ENCODE results near the gene GRID1. TPM values are rescaled to one million over a fixed set of nuclear protein-coding genes. Genes with fewer than 3 reads are reported as not detected.
"Not testable (repeated sequence)": the region's sequence is repeated elsewhere in the genome, so short reads cannot be mapped to it uniquely, and the experiment has no call there.

GRID1 gene
- total RNA-seq, 1 donor from 2014 or later: 0.75 TPM

- Mint-ChIP-seq H3K27ac (ENCODE audit: unreplicated experiment) (no peak overlapping the region), H3K9me3 (ENCODE audit: unreplicated experiment) (peaks cover 2% of the 10 kb centered on the region), H3K36me3 (ENCODE audit: low read depth, unreplicated experiment) (no peaks in the 10 kb centered on the region), H3K4me1 (ENCODE audit: low read depth, unreplicated experiment) (no peaks in the 10 kb centered on the region), H3K4me3 (ENCODE audit: unreplicated experiment) (no peak overlapping the region), H3K27me3 (ENCODE audit: low read depth, unreplicated experiment) (peaks cover 11% of the 10 kb centered on the region)
- FAIRE-seq: no peak
- H3K4me1 ChIP-seq (ENCODE audit: insufficient read depth, low read length): no peaks in the 10 kb centered on the region
- H3K36me3 ChIP-seq (ENCODE audit: insufficient read depth, low read length): no peaks in the 10 kb centered on the region
- H4K20me1 ChIP-seq (ENCODE audit: insufficient read depth, low read length): no peaks in the 10 kb centered on the region
- TF ChIP-seq EZH2 (IDR thresholded peaks at IDR 0.05; ENCODE audit: insufficient read depth, low read length) (no peak), CTCF (IDR thresholded peaks at IDR 0.05; ENCODE audit: insufficient read depth, low read depth, low read length) (no peak)
- no peak overlapping the region for H3K9ac ChIP-seq (ENCODE audit: low read length)
- H3K9me3 ChIP-seq (ENCODE audit: insufficient read depth, low read depth, low read length): no peaks in the 10 kb centered on the region
- no peak overlapping the region for H3K4me3 ChIP-seq (ENCODE audit: insufficient read depth, low read depth, low read length)
- DNase-seq (ENCODE audit: low read depth): no peak
- no peak overlapping the region for H3K27ac ChIP-seq (ENCODE audit: low read depth, low read length)
- no peaks in the 10 kb centered on the region for H3K27me3 ChIP-seq (ENCODE audit: insufficient read depth, low read length)
- H3K79me2 ChIP-seq (ENCODE audit: insufficient read depth, low read length): no peaks in the 10 kb centered on the region
- H3K4me2 ChIP-seq (ENCODE audit: low read length): no peak overlapping the region
- no peak overlapping the region for H2AFZ ChIP-seq (ENCODE audit: low read depth, low read length)
Observed at GRCh38 chr10:86098187-86098881, 268.3 kb downstream of the GRID1 start.

- H3K36me3 Mint-ChIP-seq (ENCODE audit: low read depth, unreplicated experiment): not testable (repeated sequence)
Observed at GRCh38 chr10:86095061-86095460, 271.5 kb downstream of the GRID1 start.

DNA sequence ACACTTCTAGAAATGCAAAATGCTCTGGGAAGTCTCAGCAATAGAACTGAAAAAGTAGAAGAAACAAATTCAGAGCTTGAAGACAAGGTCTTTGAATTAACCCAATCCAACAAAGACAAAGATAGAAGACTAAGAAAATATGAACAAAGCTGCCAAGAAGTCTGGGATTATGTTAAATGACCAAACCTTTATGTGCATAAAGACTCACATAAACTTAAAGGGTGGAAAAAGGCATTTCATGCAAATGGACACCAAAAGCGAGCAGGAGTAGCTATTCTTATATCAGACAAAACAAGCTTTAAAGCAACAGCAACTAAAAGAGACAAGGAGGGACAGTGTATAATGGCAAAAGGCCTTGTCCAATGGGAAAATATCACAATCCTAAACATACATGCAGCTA lies 274.3 kb downstream of the GRID1 start:
- not testable (repeated sequence) for H2AFZ ChIP-seq (ENCODE audit: low read depth, low read length); H4K20me1 ChIP-seq (ENCODE audit: insufficient read depth, low read length); DNase-seq (ENCODE audit: low read depth); H3K4me1 ChIP-seq (ENCODE audit: insufficient read depth, low read length); H3K4me3 Mint-ChIP-seq (ENCODE audit: unreplicated experiment); H3K27ac Mint-ChIP-seq (ENCODE audit: unreplicated experiment); H3K79me2 ChIP-seq (ENCODE audit: insufficient read depth, low read length); H3K27me3 ChIP-seq (ENCODE audit: insufficient read depth, low read length); H3K4me2 ChIP-seq (ENCODE audit: low read length); H3K4me3 ChIP-seq (ENCODE audit: insufficient read depth, low read depth, low read length); H3K36me3 Mint-ChIP-seq (ENCODE audit: low read depth, unreplicated experiment); H3K27me3 Mint-ChIP-seq (ENCODE audit: low read depth, unreplicated experiment); H3K4me1 Mint-ChIP-seq (ENCODE audit: low read depth, unreplicated experiment); H3K9me3 Mint-ChIP-seq (ENCODE audit: unreplicated experiment); H3K27ac ChIP-seq (ENCODE audit: low read depth, low read length); H3K36me3 ChIP-seq (ENCODE audit: insufficient read depth, low read length); H3K9me3 ChIP-seq (ENCODE audit: insufficient read depth, low read depth, low read length); H3K9ac ChIP-seq (ENCODE audit: low read length); FAIRE-seq

More at GRCh38 chr10:86095061-86095460, 271.5 kb downstream of the GRID1 start:
- H3K27ac ChIP-seq (ENCODE audit: low read depth, low read length); H3K4me2 ChIP-seq (ENCODE audit: low read length); H3K4me1 Mint-ChIP-seq (ENCODE audit: low read depth, unreplicated experiment); H3K9me3 Mint-ChIP-seq (ENCODE audit: unreplicated experiment); H2AFZ ChIP-seq (ENCODE audit: low read depth, low read length); H3K4me3 ChIP-seq (ENCODE audit: insufficient read depth, low read depth, low read length); H3K27ac Mint-ChIP-seq (ENCODE audit: unreplicated experiment); H3K27me3 ChIP-seq (ENCODE audit: insufficient read depth, low read length); H3K79me2 ChIP-seq (ENCODE audit: insufficient read depth, low read length); H3K4me3 Mint-ChIP-seq (ENCODE audit: unreplicated experiment); H3K4me1 ChIP-seq (ENCODE audit: insufficient read depth, low read length); H3K9me3 ChIP-seq (ENCODE audit: insufficient read depth, low read depth, low read length); H3K36me3 ChIP-seq (ENCODE audit: insufficient read depth, low read length); H3K9ac ChIP-seq (ENCODE audit: low read length); FAIRE-seq; H4K20me1 ChIP-seq (ENCODE audit: insufficient read depth, low read length); DNase-seq (ENCODE audit: low read depth): not testable (repeated sequence)
- H3K27me3 Mint-ChIP-seq (ENCODE audit: low read depth, unreplicated experiment): peaks cover 11% of the 10 kb centered on the region
